ENCODE data around the gene IER3IP1.
"Not testable (repeated sequence)": the region's sequence is repeated elsewhere in the genome, so short reads cannot be mapped to it uniquely, and the experiment has no call there.

IER3IP1 gene, protein sequence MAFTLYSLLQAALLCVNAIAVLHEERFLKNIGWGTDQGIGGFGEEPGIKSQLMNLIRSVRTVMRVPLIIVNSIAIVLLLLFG

DNA sequence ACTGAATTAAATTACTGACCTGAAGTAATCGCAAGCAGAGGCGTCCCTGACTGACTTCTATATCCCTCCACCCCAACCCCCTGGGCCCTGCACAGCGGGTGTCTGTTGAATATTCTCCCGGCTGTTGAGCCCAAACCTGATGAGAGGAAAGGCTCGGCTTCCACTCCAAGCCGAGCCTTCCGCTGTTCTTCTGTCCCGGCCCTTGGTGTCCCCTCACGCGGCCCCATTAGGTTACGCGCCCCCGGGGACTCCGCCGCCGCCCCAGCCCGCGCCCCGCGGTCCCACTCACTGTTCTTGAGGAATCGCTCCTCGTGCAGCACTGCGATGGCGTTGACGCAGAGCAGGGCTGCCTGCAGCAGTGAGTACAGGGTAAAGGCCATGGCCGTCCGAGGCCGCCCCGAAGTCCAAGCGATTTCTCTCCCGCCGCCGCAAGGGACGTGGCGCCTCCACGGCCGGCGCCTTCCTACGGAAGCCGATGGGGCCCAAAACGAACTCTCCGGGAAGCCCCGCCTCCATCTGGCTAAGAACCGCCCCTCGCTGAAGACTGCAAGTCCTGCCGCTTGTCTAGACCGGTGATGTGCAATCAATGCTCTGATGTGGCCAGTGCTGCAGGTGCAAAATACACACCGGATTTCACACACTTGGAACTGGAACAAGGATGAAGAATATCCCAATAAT, at the start of gene IER3IP1:
TSS of gene IER3IP1 (minus strand) at position 467 of the 678 bp plus-strand sequence. CDS start at position 380, 87 bp downstream.
- DNase-seq (ENCODE audit: low spot score), result peak; percentile 58

DNA sequence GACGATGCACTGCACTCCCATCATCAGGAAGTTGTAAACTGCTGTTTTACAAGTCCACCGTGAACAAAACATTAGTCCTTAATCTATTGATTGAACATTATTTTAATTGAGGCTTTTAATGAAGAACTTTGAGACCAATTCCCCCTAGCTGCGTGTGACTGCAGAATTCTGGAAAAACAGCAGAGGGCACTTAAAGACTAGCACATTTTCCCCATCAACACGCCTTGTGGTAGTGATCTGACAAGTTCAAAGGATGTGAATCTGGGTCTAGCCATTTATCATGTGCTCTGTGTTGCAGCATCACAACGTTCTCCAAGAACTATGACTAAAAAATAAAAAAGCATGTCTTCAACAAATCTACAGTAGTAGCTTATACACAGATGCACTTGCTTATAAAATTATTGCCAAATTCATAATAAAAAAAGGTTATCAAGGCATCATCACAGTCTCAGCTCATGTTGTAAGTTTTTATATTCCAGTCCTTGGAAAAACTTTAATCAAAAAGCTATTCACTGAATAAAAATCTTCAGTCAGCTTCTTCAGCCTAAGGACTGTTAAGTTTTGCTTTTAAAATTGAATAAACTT, 39.5 kb upstream of the IER3IP1 start:
- peak; percentile 11 for DNase-seq (ENCODE audit: low spot score)

DNA sequence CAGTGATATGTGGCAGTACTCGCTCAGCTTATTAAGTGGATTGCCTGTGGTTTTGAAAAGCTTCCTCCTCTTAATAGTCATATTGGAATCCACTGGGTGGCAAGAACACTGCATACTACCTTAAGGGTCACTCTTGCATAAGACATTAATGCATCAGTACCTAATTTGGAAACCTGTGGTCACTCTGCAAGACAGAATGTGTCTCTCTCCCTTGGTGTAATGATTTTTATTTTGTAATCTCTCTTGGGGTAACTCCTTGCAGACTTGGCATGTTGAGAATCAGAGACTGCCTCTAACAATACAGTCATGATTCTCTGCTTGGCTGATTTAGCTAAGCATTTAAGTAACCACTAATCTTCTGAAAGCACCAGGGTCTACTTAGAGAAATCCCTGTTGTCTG, 33.0 kb upstream of the IER3IP1 start:
- no peak for DNase-seq (ENCODE audit: low spot score)

DNA sequence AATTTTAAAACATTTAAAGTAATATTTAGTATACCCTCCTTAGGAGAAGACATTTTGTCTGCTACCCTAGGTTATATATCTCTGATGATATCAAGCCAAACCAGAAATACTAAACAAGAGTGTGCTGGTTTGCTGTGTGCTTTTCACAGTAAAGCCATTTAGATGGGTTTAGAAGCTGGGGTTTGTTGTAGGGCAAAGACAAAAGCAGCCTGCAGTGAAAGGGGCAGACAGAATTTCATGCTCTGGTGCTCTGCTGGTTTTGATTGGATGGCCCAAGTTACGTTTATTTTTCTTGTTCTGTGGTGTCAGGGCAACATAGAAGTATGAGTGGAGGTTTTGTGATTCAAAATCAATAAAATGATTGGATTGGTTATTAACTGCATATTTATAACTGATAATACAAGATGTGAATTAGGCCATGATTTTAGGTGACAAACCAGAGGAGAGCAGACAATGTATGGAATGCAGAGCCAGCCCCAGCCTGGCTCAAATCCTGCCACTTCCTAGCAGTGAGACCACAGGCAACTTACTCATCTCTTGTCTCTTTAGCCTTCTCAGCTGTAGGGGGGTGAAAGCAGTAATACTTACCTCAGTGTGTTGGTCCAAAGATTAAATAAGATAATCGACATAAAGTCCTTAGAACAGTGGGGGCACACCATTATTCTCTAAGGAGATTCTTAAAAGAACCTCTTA, 30.9 kb upstream of the IER3IP1 start:
- no peak for DNase-seq (ENCODE audit: low spot score)

DNA sequence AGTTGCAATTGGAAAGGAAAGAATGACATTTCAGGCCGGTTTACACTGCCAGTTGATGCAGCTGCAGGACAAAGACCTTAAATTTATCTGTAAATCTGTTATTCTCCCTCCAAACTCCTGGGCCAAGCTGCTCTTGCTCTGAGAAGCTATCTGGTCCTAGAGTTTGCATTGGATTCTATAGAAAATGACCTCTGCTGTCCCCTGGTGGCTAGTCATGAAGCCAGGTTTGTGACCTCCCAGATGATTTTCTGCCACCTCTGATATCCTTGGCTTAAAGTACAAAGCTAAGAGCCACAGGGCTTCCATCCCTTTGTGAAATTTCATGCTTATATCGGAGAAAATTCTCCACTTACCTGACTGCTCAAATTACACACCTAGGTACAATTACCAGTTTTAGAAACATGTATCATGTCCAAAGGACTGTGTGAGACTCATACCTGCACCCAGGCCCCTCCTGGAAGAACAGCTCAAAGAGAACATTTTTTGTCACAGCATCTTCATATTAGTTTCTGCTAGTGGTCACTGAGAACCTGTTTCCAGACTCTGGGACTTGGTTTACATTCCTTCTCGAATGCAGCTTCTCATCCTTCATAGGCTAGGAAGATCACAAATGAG, 28.9 kb upstream of the IER3IP1 start:
- DNase-seq (ENCODE audit: low spot score), result peak; percentile 6

DNA sequence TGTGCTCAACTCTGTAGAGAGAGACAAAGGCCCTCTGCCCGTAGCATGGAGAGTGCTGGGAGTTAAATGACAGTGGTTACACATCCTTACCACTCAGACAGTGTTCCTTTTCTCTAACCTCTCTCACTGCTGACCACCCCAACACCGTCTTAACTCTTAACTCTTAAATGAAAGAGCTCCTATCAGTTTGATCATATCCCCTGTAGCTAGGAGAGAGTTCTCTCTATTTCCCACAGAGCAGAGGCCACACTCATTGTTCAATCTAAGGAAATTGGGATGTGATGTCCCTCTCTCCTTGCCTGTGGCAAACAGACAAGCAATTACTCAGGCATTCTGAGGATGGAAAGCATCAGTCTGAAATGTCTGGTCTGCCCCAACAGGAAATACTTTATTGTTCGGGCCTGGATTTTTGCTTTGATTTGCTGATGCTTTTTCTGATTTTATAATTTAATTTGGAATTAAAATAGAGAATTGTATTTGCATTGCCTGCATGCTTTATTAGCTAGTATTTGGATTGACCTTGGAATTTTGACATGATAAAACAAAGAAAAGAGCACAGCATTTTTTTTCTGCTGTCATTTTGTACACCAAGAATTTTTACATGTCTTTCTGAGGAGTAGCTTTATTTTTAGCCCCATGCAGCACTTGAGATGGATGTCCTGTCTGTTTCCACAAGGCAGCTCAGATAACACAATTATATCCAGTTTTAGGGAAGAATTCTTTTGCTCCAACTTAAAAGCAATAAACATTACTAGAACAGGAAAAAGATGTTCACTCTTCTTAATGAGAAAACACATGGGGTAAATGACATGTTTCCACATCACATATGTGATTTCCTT, 27.7 kb upstream of the IER3IP1 start:
- no peak for DNase-seq (ENCODE audit: low spot score)

DNA sequence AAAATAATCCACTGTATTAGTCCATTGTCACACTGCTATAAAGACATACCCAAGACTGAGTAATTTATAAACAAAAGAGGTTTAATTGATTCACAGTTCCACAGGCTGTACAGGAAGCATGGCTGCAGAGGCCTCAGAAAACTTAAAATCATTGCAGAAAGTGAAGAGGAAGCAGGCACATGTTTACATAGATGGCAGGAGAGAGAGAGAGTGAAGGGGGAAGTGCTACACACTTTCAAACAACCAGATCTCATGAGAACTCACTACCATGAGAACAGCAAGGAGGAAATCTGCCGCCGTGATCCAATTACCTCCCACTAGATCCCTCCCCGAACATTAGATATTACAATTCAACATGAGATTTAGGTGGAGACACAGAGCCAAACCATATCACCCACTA, 19.8 kb upstream of the IER3IP1 start:
- DNase-seq (ENCODE audit: low spot score), result not testable (repeated sequence)

DNA sequence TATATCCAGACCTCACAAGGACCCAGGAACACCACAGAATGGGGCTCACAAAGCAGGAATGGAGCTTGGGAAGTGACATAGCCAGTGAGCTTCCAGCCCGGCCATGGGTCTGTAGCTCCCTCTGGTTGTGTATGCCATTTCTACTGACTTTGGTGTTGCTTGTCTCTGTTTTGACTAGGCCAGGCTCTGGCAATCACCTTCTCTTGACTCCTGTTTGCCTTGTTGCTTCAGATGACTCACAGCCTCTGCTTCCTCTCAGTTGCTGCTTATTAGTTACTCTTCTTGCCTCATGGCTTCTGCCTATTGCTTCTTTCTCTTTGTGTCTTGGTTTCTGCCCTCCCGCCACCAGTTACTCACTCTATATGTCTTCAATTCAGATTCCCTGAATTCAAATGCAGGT, 15.8 kb upstream of the IER3IP1 start:
- DNase-seq (ENCODE audit: low spot score), result no peak

DNA sequence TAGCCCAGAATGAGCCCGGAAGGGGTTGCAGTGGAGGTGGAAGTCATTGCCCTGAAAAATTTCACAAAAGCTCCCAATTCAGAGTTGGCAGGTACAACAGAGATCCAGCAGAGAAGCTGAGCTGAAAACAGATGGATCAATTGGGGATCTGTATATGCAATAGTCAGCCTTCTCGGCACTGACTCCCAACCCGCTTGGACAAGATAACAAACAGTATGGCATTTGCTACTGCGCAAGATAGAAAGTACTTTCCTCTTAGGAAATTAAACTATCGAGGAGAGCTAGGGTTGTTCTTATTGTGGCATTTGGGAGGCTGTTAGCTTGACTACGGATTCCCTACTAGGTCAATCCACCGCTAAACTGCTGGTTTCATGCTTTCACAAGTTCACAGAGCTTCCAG, 11.6 kb upstream of the IER3IP1 start:
- DNase-seq (ENCODE audit: low spot score), result no peak

DNA sequence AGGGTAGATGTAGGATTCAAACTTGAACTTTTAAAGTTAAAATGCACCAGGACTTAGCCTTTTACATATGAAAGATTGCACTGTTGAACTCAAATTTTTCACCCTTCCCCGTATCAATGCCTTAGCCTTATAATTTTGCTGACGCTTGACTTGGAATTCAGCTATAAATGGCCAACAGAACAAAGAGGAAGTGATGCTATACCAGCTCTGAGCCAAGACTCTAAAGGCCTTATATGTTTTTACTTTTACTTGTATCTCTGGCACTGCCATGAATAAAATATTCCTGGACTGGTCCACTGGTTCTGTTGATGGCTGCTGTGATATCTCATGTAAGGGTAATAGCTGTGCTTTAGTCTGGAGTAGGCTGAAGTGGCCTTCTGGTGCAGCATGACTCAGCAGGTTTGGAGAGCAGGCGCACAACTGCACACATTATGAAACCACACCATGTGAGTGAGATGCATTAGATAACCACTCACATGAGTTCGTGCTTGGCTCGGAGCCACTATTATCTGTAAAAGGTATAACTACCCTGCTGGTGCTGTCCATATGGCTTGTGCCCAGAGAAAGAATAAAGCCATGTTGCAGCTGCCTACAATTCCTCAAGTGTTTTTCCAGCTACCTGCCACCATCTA, 8.4 kb upstream of the IER3IP1 start:
- no peak for DNase-seq (ENCODE audit: low spot score)

DNA sequence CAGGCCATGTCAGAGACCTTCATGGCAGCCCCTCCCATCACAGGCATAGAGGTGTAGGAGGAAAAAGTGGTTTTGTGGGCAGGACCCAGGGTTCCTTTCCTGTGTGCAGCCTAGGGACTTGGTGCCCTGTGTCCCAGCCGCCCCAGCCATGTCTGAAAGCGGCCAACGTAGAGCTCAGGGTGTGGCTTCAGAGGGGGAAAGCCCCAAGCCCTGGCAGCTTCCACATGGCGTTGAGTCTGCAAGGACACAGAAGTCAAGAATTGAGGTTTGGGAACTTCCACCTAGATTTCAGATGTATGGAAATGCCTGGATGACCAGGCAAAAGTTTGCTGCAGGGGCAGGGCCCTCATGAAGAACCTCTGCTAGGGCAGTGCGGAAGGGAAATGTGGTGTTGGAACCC, 6.0 kb upstream of the IER3IP1 start:
- DNase-seq (ENCODE audit: low spot score), result not testable (repeated sequence)

DNA sequence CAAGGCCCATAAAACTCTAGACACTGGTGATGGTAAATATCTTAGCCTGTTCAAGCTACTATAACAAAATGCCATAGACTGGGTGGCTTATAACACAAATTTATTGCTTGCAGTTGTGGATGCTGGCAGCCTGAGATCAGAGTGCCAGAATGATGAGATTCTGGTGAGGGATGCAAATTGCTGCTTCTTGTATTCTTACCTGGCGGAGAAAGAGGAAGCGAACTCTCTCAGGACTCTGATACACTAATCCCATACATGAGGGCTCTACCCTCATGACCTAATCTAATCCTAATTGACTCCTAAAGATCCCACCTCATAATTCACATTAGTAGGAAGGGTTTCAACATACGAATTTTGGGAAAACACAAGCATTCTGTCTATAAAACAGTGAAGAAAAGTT, 4.6 kb upstream of the IER3IP1 start:
- DNase-seq (ENCODE audit: low spot score), result no peak

DNA sequence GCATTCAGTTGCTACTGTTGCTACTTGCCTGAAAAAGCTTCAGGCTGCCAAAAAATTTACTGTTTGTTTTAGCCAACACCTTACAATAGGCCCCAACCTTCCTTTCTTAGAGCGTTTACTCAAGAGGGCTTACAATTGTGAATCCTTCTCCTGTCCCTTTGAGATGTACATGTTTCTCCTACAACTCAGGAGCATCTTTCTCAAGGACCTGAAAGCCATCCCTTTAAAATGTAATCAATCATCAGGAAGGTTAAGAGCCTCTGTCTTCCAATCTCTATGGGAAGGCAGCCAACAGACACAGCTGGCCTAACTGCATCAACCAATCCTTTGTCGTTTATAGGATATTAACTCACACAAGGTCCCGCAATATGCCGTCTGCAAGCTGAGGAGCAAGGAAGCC, 3.4 kb upstream of the IER3IP1 start:
- DNase-seq (ENCODE audit: low spot score), result no peak

DNA sequence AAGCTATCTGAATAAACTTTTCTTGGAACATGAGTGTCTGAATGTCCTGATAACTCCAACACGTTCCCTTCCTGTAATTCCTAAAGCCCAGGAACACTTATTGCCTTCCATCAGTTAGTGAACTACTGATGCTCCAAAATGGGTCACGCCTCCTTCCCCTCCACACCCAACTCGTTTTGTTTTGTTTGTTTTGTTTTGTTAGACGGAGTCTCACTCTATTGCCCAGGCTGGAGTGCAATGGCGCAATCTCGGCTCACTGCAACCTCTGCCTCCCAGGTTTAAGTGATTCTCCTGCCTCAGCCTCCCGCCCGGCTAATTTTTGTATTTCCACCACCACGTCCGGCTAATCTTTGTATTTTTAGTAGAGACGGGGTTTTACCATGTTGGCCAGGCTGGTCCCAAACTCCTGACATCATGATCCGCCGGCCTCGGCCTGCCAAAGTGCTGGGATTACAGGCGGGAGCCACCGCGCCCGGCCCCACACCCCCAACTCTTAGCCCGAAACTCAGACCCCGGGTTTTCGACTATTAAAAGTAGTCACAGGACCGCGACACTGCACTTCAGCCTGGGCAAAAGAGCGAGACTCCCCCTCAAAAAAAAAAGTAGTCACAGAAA, 774 bp downstream of the IER3IP1 start:
- no peak for DNase-seq (ENCODE audit: low spot score)

DNA sequence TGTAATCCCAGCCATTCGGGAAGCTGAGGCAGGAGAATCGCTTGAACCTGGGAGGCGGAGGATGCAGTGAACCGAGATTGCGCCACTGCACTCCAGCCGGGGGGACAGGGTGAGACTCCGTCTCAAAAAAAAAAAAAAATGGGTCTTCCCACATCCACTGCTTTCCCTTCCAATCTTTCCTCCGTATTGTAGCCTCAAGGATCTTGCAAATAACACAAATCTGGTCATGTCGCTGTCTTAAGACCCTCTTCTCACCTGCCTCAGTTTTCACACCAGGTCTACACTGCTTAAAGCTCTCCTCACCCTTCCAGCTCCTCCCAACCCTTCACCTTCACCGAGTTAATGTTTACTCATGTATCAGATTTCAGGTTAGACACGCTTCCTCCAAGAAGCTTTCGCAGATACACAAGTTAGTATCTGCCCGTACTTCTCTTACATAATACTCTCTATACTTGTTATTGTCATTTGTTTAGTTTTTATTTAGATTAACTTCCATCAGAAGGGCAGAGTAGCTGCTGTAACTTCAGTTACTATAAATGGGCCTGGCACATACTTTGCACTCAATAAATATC, 1.5 kb downstream of the IER3IP1 start:
- DNase-seq (ENCODE audit: low spot score), result no peak

DNA sequence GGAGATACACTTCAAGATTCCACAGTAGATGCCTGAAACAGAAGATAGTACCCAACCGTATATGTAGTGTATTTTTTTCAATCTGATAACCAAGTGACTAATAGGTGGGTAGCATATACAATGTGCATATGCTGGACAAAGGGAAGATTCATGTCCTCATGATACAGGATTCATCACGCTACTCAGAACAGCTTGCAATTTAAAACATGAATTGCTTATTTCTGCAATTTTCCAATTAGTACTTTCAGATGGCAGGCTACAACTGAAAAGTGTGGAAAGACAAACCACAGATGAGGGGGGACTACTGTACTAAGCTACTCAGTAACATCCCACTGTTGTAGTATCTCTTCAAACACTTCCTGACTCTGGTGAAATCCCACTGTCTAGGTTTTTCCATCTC, 3.7 kb downstream of the IER3IP1 start:
- DNase-seq (ENCODE audit: low spot score), result no peak

DNA sequence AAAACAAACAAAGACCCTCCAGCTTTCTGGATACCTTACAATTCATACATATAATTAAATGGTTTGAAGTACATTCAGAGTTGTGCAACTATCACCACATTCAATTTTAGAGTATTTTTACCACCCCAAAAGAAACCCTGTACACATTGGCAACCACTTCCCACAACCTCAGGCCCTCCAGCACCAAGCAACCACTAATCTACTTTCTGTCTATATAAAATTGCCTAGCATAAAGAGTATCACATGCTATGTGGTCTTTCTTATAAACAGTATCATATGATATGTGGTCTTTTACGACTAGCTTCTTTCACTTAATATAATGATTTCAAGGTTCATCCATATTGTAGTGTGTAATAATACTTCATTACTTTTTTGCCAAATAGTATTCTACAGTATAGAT, 7.3 kb downstream of the IER3IP1 start:
- no peak for DNase-seq (ENCODE audit: low spot score)

DNA sequence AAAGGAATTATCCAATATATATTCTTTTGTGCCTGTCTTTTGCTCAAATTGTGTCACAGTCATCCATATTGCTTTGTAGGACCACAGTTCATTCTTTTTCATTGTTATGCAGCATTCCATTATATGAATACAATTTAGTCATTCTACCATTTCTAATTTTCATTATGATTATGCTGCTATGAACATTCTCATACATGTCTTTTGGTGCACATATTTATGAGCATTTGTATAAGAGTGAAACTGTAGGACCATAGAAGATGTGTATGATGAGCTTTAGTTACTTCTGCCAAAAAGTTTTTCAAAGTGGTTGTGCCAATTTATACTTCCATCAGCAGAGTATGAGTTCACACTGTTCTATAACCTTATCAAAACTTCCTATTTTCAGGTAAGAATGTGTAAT, 7.7 kb downstream of the IER3IP1 start:
- no peak for DNase-seq (ENCODE audit: low spot score)

DNA sequence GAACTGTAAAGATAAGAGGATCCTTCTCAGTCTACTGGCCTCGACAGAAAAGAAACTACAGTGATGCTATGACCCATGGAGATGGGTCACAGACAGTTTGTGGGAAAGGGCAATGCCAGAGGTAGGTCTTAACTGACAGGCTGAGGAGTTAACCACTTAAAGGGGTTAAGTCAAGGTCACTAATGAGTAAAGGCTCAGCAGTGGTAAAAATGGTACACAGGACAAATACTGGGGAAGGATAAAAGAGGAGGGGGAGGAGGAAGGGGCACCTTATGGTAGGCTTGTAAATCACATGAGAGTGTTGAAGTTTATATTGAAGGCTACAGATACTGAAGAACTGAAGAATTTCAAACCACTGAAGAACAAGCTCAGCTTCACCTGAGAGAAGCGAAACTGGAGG, 9.9 kb downstream of the IER3IP1 start:
- DNase-seq (ENCODE audit: low spot score), result no peak

DNA sequence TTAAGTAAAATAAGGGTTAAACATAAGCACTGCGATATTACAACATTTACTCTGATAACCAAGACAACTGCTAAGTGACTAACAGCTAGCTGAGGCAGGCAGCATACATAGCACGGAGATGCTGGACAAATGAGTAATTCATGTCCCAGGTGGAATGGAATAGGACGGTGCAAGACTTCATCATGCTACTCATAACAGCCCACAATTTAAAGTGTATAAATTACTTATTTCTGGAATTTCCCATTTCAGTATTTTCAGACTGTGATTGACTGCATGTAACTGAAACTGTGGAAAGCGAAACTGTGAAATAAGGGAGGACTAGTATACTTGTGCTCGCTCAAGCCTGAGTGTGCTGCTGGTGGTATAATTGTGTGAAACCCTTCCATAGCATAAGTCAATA, 12.9 kb downstream of the IER3IP1 start:
- no peak for DNase-seq (ENCODE audit: low spot score)

DNA sequence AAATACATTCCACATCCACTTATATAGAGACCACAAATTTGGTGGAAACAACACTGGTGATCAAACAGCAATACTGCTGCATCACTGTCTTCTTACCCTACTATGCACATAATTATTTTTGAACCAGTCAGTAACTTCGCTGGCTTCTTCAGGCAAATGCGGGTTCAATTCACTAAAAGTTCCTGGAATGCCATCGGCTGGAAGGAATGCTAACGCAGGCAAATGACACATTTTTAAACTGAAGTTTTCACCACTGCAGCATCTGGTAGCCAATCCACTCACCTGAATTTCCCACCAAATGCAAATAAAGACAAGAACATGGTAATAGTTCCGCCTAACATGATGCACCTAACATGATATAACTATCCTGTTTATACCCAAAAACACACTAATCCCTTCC, 15.9 kb downstream of the IER3IP1 start:
- DNase-seq (ENCODE audit: low spot score), result no peak

Measured in HuH-7 (cell line).